ES-I3 (cell line): Measurements from ENCODE around the gene SLC52A3.
"Not testable (repeated sequence)": the region's sequence is repeated elsewhere in the genome, so short reads cannot be mapped to it uniquely, and the experiment has no call there.

ENCODE experiments used
- H3K36me3 ChIP-seq: 2 replicates; pipeline ENCODE4 v1.6.1; 2013; ENCODE audit warnings: mild to moderate bottlenecking, low read length, control low read depth, moderate library complexity; ENCODE audit not compliant: insufficient read depth
- H3K4me1 ChIP-seq: 2 replicates; pipeline ENCODE4 v1.6.1; 2013; ENCODE audit warnings: mild to moderate bottlenecking, control low read depth, low read length; ENCODE audit not compliant: insufficient read depth
- H3K9ac ChIP-seq: 2 replicates; pipeline ENCODE4 v1.6.1; 2013; ENCODE audit warnings: low read depth, mild to moderate bottlenecking, low read length, moderate library complexity
- H3K9me3 ChIP-seq: 2 replicates; pipeline ENCODE4 v1.6.1; 2013; ENCODE audit warnings: mild to moderate bottlenecking, low read length, moderate library complexity; ENCODE audit not compliant: control insufficient read depth, insufficient read depth

SLC52A3 gene

GRCh38 chr20:768426-768978 lies at the start of gene SLC52A3:
Gene SLC52A3, minus strand, starts transcription at chr20:768500. Its CDS starts 2,726 bp downstream, at chr20:765774.
- Histone ChIP-seq H3K9ac (no peak within 1 kb of the TSS), H3K4me1 (no peaks in the 10 kb centered on the region), H3K9me3 (no peaks in the 10 kb centered on the region; the same call in 1 of the 2 replicates), H3K36me3 (no peaks in the 10 kb centered on the region)

DNA sequence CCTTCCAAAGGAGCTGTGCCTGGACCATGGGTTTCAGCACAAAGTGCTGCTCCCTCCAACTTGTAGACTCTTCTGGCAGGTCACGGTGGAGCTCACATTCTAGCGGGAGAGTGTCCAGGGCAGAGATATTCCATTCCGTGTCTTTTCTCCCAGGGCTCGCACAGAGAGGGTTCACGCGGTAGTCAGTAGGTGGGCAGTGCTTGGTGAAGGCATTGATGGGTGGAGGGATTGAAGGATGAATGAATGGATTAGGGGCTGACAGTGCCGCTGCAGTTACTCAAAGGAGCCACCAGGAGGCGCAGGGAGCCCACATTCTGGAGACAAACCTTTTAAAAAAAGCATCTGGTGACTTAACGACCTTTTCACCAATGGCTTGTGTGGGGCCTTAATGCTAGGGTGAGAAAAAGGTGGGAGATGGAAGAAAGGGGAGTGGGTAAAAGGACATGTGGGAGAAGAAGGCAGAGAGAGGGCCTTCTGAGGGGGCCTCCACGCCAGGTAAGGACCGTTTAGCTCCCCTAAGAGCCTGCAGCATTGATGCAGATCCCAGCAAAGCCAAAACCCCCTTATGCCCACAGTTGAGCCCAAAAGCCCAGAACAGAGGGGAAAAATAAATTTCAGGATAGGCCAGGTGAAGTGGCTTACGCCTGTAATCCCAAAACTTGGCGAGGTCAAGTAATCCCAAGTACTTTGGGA lies 47.8 kb upstream of the SLC52A3 start:
- H3K9ac ChIP-seq: no peak overlapping the region
- no peaks in the 10 kb centered on the region for H3K4me1 ChIP-seq
- no peaks in the 10 kb centered on the region for H3K36me3 ChIP-seq
- H3K9me3 ChIP-seq: no peaks in the 10 kb centered on the region

DNA sequence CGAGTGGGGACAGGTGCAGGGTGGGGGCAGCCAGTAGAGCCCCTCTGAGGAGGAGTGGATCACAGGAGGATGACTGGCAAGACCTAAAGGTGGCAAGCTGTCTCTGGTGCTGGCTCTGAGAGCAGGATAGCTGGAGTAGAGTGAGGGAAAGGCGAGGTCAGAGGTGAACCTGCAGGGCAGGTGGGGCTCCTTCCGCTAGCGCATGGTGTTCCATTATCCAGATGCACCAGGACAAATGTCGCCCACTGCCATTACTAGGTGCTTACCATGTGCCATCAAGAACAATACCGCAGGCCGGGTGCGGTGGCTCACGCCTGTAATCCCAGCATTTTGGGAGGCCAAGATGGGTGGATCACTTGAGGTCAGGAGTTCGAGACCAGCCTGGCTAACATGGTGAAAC lies 46.9 kb upstream of the SLC52A3 start:
- H3K9ac ChIP-seq: no peak overlapping the region
- no peaks in the 10 kb centered on the region for H3K36me3 ChIP-seq
- no peaks in the 10 kb centered on the region for H3K9me3 ChIP-seq
- no peaks in the 10 kb centered on the region for H3K4me1 ChIP-seq

DNA sequence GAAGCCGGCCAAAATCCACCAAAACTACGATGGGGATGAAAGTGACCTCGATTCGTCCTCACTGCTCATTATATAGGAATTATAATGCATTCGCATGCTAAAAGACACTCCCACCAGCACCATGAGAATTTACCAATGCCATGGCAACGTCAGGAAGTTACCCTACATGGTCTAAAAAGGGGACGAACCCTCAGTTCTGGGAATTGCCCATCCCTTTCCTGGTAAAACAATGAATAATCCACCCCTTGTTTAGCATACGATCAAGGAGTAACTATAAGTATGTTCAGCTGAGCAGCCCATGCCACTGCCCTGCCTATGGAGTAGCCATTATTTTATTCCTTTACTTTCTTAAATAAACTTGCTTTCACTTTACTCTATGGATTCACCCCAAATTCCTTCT lies 45.1 kb upstream of the SLC52A3 start:
- H3K4me1 ChIP-seq: no peaks in the 10 kb centered on the region
- H3K9ac ChIP-seq: no peak overlapping the region
- H3K36me3 ChIP-seq: no peaks in the 10 kb centered on the region

DNA sequence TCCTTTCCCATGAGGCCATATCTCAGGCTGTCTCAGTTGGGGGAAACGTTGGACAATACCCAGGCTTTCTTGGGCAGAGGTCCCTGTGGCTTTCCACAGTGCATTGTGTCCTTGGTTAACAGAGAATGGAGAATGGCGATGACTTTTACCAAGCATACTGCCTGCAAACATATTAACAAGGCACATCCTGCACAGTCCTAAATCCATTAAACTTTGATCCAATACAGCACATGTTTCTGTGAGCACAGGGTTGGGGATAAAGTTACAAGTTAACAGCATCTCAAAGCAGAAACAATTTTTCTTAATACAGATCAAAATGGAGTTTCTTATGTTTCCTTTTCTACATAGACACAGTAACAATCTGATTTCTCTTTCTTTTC lies 44.1 kb upstream of the SLC52A3 start:
- not testable (repeated sequence) for H3K9ac ChIP-seq, H3K9me3 ChIP-seq, H3K36me3 ChIP-seq, H3K4me1 ChIP-seq

More for the DNA sequence above, 45.1 kb upstream of the SLC52A3 start:
- no peaks in the 10 kb centered on the region; the same call in 1 of the 2 replicates for H3K9me3 ChIP-seq

DNA sequence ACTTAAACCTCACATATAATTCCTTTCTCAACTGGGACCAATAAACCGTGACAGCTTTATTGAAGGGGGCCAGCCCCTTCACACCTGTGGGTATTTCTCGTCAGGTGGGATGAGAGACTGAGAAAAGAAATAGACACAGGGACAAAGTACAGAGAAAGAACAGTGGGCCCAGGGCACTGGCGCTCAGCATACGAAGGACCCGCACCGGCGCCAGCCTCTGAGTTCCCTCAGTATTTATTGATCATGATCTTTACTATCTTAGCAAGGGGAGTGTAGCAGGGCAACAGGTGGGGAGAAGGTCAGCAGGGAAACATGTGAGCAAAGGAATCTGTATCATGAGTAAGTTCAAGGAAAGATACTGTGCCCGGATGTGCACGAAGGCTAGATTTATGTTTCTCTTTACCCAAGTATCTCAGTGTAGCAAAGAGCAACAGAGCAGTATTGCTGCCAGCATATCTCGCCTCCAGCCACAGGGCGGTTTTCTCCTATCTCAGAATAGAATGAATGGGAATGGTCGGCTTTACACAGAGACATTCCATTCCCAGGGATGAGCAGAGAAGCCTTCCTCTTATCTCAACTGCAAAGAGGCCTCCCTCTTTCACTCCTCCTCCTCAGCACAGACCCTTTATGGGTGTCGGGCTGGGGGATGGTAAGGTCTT lies 43.6 kb upstream of the SLC52A3 start:
- H3K4me1 ChIP-seq, H3K9ac ChIP-seq, H3K9me3 ChIP-seq, H3K36me3 ChIP-seq: not testable (repeated sequence)

DNA sequence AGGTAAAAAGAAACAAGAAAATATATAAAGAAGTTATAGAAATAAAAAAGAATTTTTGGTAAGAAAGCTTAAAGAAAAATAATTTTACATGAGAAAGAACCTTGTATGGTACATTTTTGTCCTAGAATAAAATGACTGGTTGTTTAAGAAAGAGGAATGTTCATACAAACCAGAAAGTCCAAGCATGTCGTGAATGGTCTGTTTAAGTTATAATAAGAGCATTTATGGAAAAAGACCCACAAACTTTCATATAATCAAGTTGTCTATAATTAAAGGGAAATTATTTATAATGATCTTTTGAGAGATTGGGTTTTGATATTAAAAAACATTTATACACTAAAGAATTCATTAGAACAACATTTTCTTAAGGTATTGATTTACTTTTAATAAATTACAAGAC lies 37.4 kb upstream of the SLC52A3 start:
- Histone ChIP-seq H3K9me3 (peaks cover 10% of the 10 kb centered on the region; the same call in 1 of the 2 replicates), H3K36me3 (no peaks in the 10 kb centered on the region), H3K4me1 (no peaks in the 10 kb centered on the region), H3K9ac (no peak overlapping the region)

GRCh38 chr20:801678-802077 lies 33.4 kb upstream of the SLC52A3 start:
- peaks cover 8% of the 10 kb centered on the region; the same call in 1 of the 2 replicates for H3K9me3 ChIP-seq
- no peaks in the 10 kb centered on the region for H3K36me3 ChIP-seq
- no peak overlapping the region for H3K9ac ChIP-seq
- H3K4me1 ChIP-seq: no peaks in the 10 kb centered on the region

DNA sequence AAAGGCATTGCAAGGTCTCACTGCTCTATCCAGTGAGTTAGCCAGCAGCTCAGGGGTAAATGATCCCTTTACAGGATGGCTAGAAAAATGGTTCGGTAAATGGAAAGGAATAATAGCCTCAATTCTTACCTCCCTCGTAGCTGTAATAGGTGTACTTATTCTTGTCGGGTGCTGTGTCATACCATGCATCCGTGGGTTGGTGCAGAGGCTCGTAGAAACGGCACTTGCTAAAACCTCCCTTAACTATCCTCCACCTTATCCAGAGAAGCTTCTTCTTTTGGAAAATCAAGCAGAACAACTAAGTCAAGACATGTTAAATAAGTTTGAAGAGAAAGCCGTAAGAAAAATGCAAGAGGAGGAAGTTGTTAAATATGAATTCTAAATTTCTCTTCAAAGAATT lies 31.7 kb upstream of the SLC52A3 start:
- not testable (repeated sequence) for H3K9ac ChIP-seq, H3K9me3 ChIP-seq, H3K36me3 ChIP-seq, H3K4me1 ChIP-seq

GRCh38 chr20:798746-799145 lies 30.4 kb upstream of the SLC52A3 start:
- not testable (repeated sequence) for H3K36me3 ChIP-seq, H3K4me1 ChIP-seq, H3K9ac ChIP-seq, H3K9me3 ChIP-seq

- no peaks in the 10 kb centered on the region for H3K4me1 ChIP-seq
- H3K9ac ChIP-seq: no peak overlapping the region
- H3K36me3 ChIP-seq: no peaks in the 10 kb centered on the region
- peaks cover 4% of the 10 kb centered on the region; the same call in 1 of the 2 replicates for H3K9me3 ChIP-seq
These were observed 28.6 kb upstream of the SLC52A3 start for GRCh38 chr20:796921-797320.

- peaks cover 4% of the 10 kb centered on the region; the same call in 1 of the 2 replicates for H3K4me1 ChIP-seq
- H3K9me3 ChIP-seq: peaks cover 5% of the 10 kb centered on the region
- no peaks in the 10 kb centered on the region for H3K36me3 ChIP-seq
- no peak overlapping the region for H3K9ac ChIP-seq
These were observed 23.9 kb upstream of the SLC52A3 start for GRCh38 chr20:792248-792647.

DNA sequence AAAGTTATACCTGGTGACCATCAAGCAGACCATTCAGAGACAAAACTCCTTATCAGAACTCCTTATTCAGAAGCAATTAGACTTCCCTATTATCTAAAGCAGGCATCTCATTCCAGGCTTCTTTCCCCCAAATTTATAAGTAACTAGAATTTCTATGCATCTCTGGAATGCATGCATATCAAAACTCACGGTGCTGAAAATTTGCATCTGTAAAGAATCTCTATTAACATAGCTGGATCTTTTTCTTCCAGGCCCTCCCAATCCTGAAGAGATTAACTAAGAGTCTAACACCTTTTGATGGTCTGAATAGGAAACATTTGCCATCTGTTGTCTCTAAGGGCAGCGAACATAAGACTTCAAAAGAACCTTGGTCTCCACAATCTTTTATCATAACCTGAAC lies 22.8 kb upstream of the SLC52A3 start:
- Histone ChIP-seq H3K4me1 (peaks cover 4% of the 10 kb centered on the region; the same call in 1 of the 2 replicates), H3K9ac (no peak overlapping the region), H3K36me3 (no peaks in the 10 kb centered on the region), H3K9me3 (peaks cover 5% of the 10 kb centered on the region)

DNA sequence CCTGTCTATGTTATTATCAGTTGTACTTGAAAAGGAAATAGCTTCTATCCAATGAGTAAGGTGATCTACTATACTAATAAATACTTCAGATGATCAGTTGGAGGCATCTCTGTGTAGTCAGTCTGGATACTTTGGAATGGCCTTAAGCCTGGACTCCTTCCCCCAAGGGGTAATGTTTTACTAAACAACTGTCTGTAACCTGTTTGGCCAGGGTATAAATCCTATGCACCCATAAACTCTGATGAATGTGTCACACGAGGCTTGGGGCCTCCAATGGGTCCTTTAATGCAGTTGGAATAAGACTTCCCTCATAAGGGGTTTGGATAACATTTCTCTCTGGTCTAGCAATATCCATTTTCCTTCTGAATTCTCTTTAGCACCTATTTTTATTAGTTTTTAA lies 19.5 kb upstream of the SLC52A3 start:
- Histone ChIP-seq H3K9ac (no peak overlapping the region), H3K9me3 (peaks cover 13% of the 10 kb centered on the region), H3K36me3 (no peaks in the 10 kb centered on the region), H3K4me1 (peaks cover 4% of the 10 kb centered on the region; the same call in 1 of the 2 replicates)

- peaks cover 9% of the 10 kb centered on the region for H3K9me3 ChIP-seq
- H3K4me1 ChIP-seq: peaks cover 9% of the 10 kb centered on the region
- no peak overlapping the region for H3K9ac ChIP-seq
- no peaks in the 10 kb centered on the region for H3K36me3 ChIP-seq
These were observed 11.5 kb upstream of the SLC52A3 start for GRCh38 chr20:779771-780170.
